HepG2 (cell line): ENCODE results near the gene PPP2R5B. TPM values are rescaled to one million over a fixed set of nuclear protein-coding genes. Genes with fewer than 3 reads are reported as not detected.

Experiments used
- CAMTA2 ChIP-seq: sonication (generic); formaldehyde crosslinking; IDR thresholded peaks from 2 replicates; pipeline ENCODE4 v1.4.0; 2020; ENCODE audit warnings: mild to moderate bottlenecking, missing genetic modification reagents, borderline replicate concordance
- CHD2 ChIP-seq: IDR thresholded peaks from 2 replicates; pipeline ENCODE4 v1.6.1; 2011; ENCODE audit warnings: low read depth, low read length, improper control_type of control experiment
- MEIS2 ChIP-seq: sonication (generic); formaldehyde crosslinking; IDR thresholded peaks from 2 replicates; pipeline ENCODE4 v1.9.0; 2021; ENCODE audit warnings: mild to moderate bottlenecking, missing genetic modification reagents
- MLLT10 ChIP-seq: sonication (generic); formaldehyde crosslinking; IDR thresholded peaks from 2 replicates; pipeline ENCODE4 v1.4.0; 2020; ENCODE audit warnings: missing genetic modification reagents
- PAXIP1 ChIP-seq: sonication (generic); formaldehyde crosslinking; conservative IDR thresholded peaks from 2 replicates; pipeline ENCODE4 v1.4.0; 2020; ENCODE audit warnings: mild to moderate bottlenecking, missing genetic modification reagents, moderate library complexity
- TFAP4 ChIP-seq: sonication (generic); IDR thresholded peaks from 2 replicates; pipeline ENCODE4 v1.6.1; 2016; ENCODE audit warnings: low read depth, borderline replicate concordance
- TFDP1 ChIP-seq: IDR thresholded peaks from 2 replicates; pipeline ENCODE4 v1.6.1; 2016; ENCODE audit warnings: missing compliant biosample characterization, missing genetic modification reagents, borderline replicate concordance
- ZBTB44 ChIP-seq: sonication (generic); formaldehyde crosslinking; IDR thresholded peaks from 2 replicates; pipeline ENCODE4 v1.4.0; 2020; ENCODE audit warnings: missing genetic modification reagents
- ZNF318 ChIP-seq: sonication (generic); formaldehyde crosslinking; IDR thresholded peaks from 2 replicates; pipeline ENCODE4 v1.4.0; 2020; ENCODE audit warnings: mild to moderate bottlenecking, missing genetic modification reagents
- ZNF510 ChIP-seq: sonication (generic); formaldehyde crosslinking; IDR thresholded peaks from 2 replicates; pipeline ENCODE4 v1.4.0; 2020; ENCODE audit warnings: low read depth, mild to moderate bottlenecking, missing genetic modification reagents
- ZNF761 ChIP-seq: sonication (generic); formaldehyde crosslinking; conservative IDR thresholded peaks from 2 replicates; pipeline ENCODE4 v1.4.0; 2020; ENCODE audit warnings: mild to moderate bottlenecking, missing genetic modification reagents
- ZNF777 ChIP-seq: sonication (generic); formaldehyde crosslinking; IDR thresholded peaks from 2 replicates; pipeline ENCODE4 v1.4.0; 2020; ENCODE audit warnings: missing genetic modification reagents
- polyA plus RNA-seq, 8 experiments: library from polyadenylated mRNA; depleted of rRNA in 3 of 8; stranded (reverse) in 7 of 8; unstranded in 1 of 8; fragments of >200 nt; fragmentation: Illumina TruSeq in 4 of 8; extraction: Trizol in 4 of 8; gene quantifications; 2 replicates each; pipeline versions ENCODE4 v1.2.1 to v1.2.3, GENCODE V29; 2011 to 2016; ENCODE audit warnings: low read depth in 4 of 8, missing spikeins in 1 of 8, mixed read lengths in 1 of 8; ENCODE audit not compliant: insufficient read depth in 1 of 8
- total RNA-seq, 5 experiments: library from RNA; depleted of rRNA; stranded (reverse); fragments of >200 nt; fragmentation: Illumina TruSeq; extraction: Trizol; gene quantifications; 2 replicates each; pipeline ENCODE4 v1.2.3, GENCODE V29; 2016; ENCODE audit warnings: low read depth in 1 of 5

The PPP2R5B gene
- total and polyA plus RNA-seq, 2 of the 13 experiments (the other 11 are each of a cell fraction or from before 2014, with no cell fraction given): 2.3 to 8.3 TPM

GRCh38 chr11:64891215-64891848 lies 33.2 kb upstream of the PPP2R5B start (continued):
- TF ChIP-seq ZNF318 (CRISPR knock-in tag): no peak
- TF ChIP-seq PAXIP1 (CRISPR knock-in tag): peak; percentile 49
- TF ChIP-seq TFAP4: no peak
- TF ChIP-seq TFDP1 (CRISPR knock-in tag): no peak
- TF ChIP-seq ZBTB44 (CRISPR knock-in tag): no peak
- TF ChIP-seq ZNF510 (CRISPR knock-in tag): no peak
- TF ChIP-seq ZNF761: no peak
- TF ChIP-seq CHD2: no peak
- no peak for TF ChIP-seq ZNF777
- no peak for TF ChIP-seq MLLT10 (CRISPR knock-in tag)
- TF ChIP-seq CAMTA2 (CRISPR knock-in tag): no peak
- TF ChIP-seq MEIS2 (CRISPR knock-in tag): no peak
